HG02970 (cell line): ENCODE measurements around the gene TLX2.
A peak's percentile ranks its signal among the peaks of the same experiment; 100 is the strongest.

Experiments used
- ATAC-seq: cut with Tn5 transposase; IDR thresholded peaks from one replicate; pipeline ENCODE4 v1.9.1; 2021; ENCODE audit warnings: mild to moderate bottlenecking, moderate library complexity, moderate number of reproducible peaks; ENCODE audit not compliant: unreplicated experiment, low FRiP score

The TLX2 gene

DNA sequence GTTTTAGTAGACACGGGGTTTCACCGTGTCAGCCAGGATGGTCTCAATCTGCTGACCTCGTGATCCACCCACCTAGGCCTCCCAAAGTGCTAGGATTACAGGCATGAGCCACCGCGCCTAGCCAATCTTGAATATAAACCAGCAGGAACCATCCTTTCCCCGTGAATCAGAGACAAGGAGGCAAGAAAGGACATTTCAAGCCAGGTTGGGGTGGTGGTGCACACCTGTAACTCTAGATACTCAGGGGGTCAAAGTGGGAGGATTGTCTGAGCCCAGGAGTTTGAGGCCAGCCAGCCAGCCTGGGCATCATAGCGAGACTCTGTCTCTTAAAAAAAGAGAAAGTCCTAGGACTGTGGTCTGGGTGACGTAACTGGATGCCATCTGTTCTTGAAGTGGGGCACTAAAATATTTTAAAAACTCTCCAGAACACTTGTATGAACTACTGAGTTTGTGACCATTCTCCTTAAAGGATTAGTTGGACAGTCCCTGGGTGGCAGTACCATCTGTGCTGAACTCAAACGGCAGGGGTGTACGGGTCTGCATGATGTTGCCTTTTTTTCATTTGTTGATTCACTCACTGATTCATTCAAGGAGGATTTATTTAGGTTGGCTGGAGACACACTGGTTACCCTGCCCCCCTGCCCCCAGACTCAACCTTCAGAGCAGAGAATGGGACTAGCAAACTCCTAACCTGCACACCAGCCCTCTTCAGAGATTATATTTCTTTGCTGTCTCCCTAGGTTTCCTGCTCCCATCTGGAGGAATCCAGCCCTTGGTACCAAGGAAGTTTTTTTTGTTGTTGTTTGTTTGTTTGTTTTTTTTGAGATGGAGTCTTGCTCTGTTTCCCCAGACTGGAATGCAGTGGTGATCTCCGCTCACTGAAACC lies 2.9 kb upstream of the TLX2 start:
- no peak for ATAC-seq

- no peak for ATAC-seq
These were observed 1.3 kb upstream of the TLX2 start for GRCh38 chr2:74512744-74513604.

- no peak for ATAC-seq
These were observed 464 bp upstream of the TLX2 start for GRCh38 chr2:74513605-74514367.

DNA sequence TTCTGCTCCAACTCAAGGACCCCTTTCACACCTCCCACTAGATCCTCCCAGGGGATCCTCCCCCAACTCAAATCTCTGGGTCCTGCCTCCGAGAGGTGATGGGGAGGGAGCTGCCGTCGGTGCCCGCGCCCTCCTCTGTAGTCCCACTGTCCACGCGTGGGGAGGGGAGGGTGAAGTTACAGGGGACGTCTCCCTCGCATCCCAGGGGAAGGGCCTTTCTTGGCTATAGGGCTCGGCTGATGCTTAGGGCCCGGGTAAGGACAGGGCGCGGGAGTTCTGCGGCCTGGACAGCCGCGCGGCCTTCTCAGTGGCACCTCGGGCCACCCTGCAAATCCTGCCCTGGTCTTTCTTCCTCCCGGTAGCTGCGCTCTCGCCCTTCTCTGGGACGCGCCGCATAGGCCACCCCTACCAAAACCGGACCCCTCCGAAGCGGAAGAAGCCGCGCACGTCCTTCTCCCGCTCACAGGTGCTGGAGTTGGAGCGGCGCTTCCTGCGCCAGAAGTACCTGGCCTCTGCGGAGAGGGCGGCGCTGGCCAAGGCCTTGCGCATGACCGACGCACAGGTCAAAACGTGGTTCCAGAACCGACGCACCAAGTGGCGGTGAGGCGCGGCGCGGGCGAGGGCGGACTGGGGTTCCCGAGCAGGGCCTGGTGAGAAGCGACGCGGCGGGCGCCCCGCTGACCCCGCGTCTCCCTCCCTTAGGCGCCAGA lies 1.2 kb downstream of the TLX2 start:
- no peak for ATAC-seq

- no peak for ATAC-seq
These were observed 1.9 kb downstream of the TLX2 start for GRCh38 chr2:74515981-74516633.

- ATAC-seq, result no peak
These were observed 2.4 kb downstream of the TLX2 start for GRCh38 chr2:74516650-74517049.

GRCh38 chr2:74522516-74522915 lies 8.3 kb downstream of the TLX2 start:
- ATAC-seq, result no peak

DNA sequence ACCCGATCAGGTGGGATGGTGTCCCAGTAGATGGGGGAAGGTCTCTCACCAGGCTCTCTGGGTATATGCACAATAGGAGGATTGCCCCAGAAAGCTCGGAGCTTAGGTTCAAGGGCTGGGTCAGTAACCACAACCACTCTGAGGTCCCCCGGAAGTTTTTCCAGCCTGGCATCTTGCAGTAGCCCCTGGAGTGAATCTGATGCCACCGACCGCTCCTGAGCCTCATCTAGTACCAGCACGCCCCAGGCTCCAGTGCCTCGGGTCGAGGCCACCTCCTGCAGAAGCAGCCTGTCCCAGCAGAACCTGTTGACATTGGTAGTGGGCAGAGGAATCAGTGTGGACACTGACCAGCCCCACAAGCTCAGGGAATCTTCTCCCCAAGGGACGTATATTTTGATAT lies 9.8 kb downstream of the TLX2 start:
- no peak for ATAC-seq

DNA sequence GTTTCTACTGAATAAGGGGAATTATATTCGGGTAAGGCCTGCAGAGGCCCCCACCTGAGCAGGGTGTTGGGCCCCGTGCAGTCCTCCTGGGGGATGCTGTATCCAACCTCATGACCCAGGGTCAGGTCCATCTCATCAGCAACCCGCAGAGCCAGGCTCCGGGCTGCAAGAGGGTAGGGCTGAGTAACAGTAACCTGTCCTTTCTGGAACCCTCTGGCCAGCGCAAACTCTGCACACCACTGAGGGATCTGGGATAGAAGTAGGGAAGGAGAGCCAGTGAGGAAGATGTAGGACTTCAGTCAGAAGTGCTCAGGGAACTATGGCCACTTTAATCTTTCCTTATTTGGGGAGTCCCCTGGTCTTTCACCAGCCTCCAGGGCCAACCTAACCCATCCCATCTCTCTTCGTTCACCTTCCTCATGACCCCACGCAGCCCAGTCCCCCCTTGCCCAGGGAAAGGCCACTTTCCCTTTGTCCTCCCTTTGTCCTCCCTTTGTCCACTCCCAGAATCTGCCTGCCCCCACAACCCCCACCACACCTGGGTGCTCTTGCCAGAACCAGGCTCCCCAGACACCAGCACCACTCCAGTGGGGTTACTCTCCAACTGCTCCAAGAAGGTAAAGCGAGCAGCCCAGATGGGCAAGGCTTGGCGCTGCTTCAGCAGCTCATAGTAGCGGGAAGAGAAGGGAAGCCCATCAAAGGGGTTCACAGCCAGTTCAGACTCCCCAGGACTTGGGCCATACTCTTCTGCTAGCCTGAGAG lies 10.9 kb downstream of the TLX2 start:
- ATAC-seq, result no peak

DNA sequence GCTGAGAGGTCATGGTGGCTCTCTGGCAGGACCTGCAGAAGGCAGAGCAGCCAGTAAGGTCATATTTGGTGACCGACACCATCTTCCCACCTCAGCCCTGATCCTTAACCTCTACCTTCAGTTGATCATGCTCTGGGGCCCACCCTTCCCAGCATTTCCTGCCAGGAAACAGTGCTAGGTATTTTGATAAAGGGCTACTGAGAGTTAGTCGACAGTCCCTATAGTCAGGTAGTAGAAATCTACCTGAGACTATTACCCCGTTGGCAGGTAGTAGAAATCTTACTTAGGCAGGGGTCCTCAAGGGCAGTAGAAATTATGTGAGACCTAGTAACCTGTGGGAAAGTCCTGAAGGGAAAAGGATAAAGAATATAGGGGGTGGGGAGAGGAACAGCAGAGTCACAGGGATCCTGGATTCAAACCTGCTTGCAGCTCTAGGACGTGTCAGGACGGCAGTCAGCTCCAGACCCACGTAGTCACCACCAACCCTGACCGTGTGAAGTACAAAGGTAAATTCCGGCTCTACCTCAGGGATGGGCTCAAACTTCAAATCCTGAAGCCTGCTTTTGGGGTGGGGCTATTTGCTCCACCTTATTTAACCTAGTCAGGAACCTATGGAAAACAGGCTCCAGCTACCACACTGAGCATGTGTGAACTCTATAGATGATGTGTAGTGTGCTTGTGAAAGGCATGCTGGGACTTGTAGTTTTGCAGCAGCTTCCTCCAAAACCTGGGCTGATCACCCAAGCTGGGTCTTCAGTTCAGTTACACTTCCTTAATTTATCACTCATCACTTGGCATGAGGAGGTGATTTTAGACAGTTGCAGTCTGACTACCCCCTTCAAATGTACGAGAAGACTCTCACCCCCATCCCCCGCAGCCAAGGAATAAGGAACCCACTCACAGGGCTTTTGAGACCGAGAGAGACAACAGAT lies 11.7 kb downstream of the TLX2 start, which contains the start of gene DQX1:
Gene DQX1, minus strand, starts transcription at position 515 of the 932 bp plus-strand sequence. Its CDS starts 502 bp downstream, at position 13.
- ATAC-seq, result no peak

DNA sequence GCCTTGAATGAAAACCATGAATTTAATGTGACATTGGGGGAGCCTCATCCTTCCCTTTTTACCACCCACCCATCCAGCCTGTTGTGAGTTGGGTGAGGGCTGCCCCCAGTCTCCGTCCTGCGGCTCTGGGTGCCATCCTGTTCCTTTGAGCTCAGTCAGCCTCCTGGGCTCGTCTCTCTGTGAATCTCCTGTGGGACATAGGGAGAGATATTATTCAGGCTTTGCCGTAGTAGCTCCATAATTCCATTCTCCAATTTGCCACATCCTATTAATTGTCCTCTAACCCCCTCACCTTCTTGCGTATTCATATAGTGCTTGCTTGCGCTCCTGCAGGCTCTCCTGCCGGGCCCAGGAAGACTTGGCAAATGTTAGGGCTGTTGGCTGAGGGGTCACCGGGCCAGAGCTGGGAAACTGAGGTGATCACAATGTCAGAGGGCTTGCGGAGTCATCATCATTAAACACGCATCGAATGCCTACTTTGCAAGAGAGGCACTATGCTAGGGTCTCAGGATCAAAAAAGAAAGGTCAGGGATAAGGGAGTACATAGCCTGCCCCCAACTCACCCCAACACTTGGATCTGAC lies 12.5 kb downstream of the TLX2 start:
- no peak for ATAC-seq

DNA sequence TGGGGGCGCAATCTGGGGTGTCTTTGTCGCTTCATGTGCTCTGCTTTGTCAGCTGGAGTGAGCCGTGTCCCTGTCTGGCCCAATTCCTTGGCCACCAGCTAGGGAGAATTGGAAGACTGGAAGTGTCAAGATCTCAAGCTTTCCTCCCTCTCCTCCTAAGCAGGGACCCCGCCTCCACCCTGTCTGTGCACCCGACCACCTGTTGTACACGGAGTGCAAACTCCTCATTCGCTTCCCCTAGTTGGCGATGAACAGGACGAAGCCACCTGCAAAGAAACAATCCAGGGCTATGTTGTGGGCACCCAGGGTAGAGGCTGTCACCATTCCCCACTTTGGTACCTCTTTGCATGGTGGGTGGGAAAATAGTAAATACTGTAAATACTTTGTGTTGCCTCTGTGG lies 13.5 kb downstream of the TLX2 start:
- ATAC-seq, result no peak

- ATAC-seq, result peak; percentile 4
These were observed 14.5 kb downstream of the TLX2 start for GRCh38 chr2:74528600-74529356.

GRCh38 chr2:74529357-74530238 lies 15.3 kb downstream of the TLX2 start, which contains the start of the genes AUP1 and HTRA2:
AUP1 (minus strand) TSS chr2:74529706; CDS start chr2:74529629, 77 bp downstream.
HTRA2 (plus strand) TSS chr2:74529933; CDS start chr2:74530007, 74 bp downstream.
- ATAC-seq, result peak; percentile 80
